ENCODE results near the gene PIGK. TPM values are rescaled to one million over a fixed set of nuclear protein-coding genes. Genes with fewer than 3 reads are reported as not detected.
A peak's percentile ranks its signal among the peaks of the same experiment; 100 is the strongest.

Gene PIGK
- total and polyA plus RNA-seq, 8 donors = 2.9 to 17.8 (median 9.1) TPM

DNA sequence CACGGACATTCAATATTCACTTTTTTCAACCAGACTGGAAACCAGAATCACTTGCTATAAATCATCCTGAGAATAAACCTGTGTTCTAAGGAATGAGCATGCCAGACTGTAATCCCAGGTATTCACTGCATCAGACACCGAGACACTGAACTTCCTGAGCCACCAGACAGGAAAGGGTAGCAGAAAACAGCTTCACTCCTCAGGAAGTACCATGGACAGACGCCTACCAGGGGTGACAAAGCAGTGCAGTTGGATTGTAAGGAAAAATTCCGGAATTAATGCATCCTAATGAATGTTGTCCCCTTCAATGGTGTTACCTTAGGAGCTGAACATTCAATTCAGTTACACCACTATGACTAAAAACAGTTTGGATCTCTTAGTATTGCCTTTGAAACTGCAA lies 156.1 kb downstream of the PIGK start:
- no peak overlapping the region for H3K4me3 ChIP-seq
- H3K27ac ChIP-seq = no peak overlapping the region
- intact Hi-C loops (cut with DNase I) = no loop called here
- ATAC-seq = no peak
- FAIRE-seq = no peak
- WGBS, 2 donors = 42 to 45% methylated on average over 4 of the region's 4 CpGs
- H3K27me3 ChIP-seq = no peaks in the 10 kb centered on the region
- no peaks in the 10 kb centered on the region for H3K4me1 ChIP-seq
- DNase-seq = no peak
- H3K9me3 ChIP-seq = no peaks in the 10 kb centered on the region
- TF ChIP-seq, protein P1, sequence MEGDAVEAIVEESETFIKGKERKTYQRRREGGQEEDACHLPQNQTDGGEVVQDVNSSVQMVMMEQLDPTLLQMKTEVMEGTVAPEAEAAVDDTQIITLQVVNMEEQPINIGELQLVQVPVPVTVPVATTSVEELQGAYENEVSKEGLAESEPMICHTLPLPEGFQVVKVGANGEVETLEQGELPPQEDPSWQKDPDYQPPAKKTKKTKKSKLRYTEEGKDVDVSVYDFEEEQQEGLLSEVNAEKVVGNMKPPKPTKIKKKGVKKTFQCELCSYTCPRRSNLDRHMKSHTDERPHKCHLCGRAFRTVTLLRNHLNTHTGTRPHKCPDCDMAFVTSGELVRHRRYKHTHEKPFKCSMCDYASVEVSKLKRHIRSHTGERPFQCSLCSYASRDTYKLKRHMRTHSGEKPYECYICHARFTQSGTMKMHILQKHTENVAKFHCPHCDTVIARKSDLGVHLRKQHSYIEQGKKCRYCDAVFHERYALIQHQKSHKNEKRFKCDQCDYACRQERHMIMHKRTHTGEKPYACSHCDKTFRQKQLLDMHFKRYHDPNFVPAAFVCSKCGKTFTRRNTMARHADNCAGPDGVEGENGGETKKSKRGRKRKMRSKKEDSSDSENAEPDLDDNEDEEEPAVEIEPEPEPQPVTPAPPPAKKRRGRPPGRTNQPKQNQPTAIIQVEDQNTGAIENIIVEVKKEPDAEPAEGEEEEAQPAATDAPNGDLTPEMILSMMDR (IDR thresholded peaks at IDR 0.05) = no peak
- H3K36me3 ChIP-seq = no peaks in the 10 kb centered on the region

DNA sequence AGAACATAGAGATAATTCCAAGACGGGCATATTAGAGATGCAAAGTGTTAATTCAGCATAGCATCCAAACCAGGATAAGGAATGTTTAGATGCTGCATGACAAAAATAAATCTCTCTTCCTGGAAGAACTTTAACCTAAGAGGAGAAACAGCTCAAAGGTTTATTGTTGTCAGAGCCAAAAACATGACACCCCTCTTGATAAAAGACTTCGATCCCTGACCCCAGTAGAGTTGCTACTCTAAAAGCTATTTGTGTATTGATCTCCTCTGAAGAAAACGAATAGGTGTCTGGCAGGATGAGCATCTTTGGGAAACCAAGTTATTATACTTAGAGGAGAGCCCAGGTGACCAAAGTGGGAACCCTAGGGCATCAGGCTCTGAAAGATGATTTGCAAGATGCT lies 158.1 kb downstream of the PIGK start:
- H3K36me3 ChIP-seq = no peaks in the 10 kb centered on the region
- intact Hi-C loops (cut with DNase I) = no loop called here
- no peak overlapping the region for H3K27ac ChIP-seq
- H3K4me1 ChIP-seq = no peaks in the 10 kb centered on the region
- H3K27me3 ChIP-seq = no peaks in the 10 kb centered on the region
- TF ChIP-seq, protein P1 (IDR thresholded peaks at IDR 0.05) = no peak
- H3K9me3 ChIP-seq = no peaks in the 10 kb centered on the region
- ATAC-seq (peak in 2 of 4 donors; percentile 30 to 35), FAIRE-seq (no peak), DNase-seq (no peak)
- 24 to 25% methylated on average over 3 of the region's 3 CpGs for WGBS, 2 donors
- no peak overlapping the region for H3K4me3 ChIP-seq

DNA sequence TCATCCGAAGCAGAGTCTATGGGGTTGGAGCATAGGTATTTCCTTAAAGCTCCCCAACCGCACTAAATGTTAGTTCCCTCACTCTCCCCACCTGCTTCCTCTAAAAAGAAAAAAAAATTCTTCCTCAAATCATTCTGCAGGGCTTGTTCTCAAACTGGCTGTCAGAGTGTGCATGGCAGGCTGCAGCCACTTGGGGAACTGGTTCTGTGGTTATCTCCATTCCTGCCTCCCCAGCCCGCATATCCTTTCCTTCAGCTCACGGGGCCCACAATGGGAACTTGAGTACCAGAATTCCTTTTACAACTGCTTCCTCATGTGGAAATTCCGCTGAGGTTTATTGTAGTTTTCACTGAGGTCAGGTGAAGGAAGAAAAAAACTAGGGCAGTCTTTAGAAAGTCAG lies 159.2 kb downstream of the PIGK start:
- ATAC-seq (peak in 1 of 4 donors; percentile 41), FAIRE-seq (no peak), DNase-seq (no peak)
- WGBS, 2 donors = 34 to 36% methylated on average over 5 of the region's 5 CpGs
- intact Hi-C loops (cut with DNase I) = no loop called here
- TF ChIP-seq, protein P1 (IDR thresholded peaks at IDR 0.05) = no peak
- Histone ChIP-seq H3K4me1 (no peaks in the 10 kb centered on the region), H3K27me3 (no peaks in the 10 kb centered on the region), H3K9me3 (no peaks in the 10 kb centered on the region), H3K27ac (no peak overlapping the region), H3K36me3 (no peaks in the 10 kb centered on the region), H3K4me3 (no peak overlapping the region)

DNA sequence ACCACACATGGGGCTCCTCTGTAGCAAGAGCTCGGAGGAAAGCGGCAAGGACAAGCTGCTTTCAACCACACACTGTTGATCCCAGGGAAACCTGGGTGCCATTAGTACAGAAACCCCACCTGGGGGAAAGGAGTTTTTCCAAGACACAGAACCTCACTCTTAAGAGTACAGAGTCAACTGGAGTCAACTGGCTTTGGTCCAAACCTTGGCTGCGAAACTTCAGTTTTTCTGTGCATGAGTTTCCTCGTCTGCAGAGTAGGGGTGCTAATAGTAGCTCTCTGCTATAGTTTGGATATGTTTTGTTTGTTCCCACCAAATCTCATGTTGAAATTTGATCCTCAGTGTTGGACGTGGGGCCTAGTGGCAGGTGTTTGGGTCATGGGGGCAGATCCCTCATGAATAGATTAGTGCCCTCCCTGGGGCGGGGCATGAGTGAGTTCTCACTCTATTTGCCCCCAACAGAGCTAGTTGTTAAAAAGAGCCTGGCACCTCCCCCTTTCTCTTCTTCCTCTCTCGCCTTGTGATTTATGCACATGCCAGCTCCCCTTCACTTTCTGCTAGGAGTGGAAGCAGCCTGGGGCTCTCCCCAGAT lies 161.1 kb downstream of the PIGK start:
- H3K27ac ChIP-seq = no peak overlapping the region
- no peaks in the 10 kb centered on the region for H3K4me1 ChIP-seq
- no peaks in the 10 kb centered on the region for H3K9me3 ChIP-seq
- H3K4me3 ChIP-seq = no peak overlapping the region
- 68 to 78% methylated on average over 7 of the region's 7 CpGs for WGBS, 2 donors
- FAIRE-seq (no peak), ATAC-seq (no peak), DNase-seq (no peak)
- no peaks in the 10 kb centered on the region for H3K27me3 ChIP-seq
- no peaks in the 10 kb centered on the region for H3K36me3 ChIP-seq
- intact Hi-C loops (cut with DNase I) = no loop called here
- TF ChIP-seq, protein P1 (IDR thresholded peaks at IDR 0.05) = no peak

DNA sequence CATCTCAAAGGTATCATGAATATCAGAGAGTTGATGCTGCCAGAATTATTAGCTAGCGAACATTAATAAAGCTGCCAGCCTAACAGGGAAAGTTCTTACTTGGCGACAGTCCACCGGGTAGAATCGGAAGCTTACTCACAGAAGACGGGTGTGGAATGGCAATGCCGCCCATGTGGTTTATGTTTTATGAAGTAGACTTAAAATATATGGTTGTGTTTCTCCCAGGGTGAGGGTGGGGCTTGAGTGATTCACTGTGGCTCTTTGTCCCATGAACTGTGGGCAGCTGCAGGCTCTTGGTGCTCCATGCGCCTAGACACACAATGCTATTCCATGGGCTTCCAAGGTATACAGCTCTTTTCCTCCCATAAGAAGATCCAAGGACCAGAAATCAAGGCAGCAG lies 162.7 kb downstream of the PIGK start:
- intact Hi-C loops (cut with DNase I) = no loop called here
- H3K4me1 ChIP-seq = no peaks in the 10 kb centered on the region
- TF ChIP-seq, protein P1 (IDR thresholded peaks at IDR 0.05) = no peak
- no peaks in the 10 kb centered on the region for H3K27me3 ChIP-seq
- no peaks in the 10 kb centered on the region for H3K9me3 ChIP-seq
- 78 to 86% methylated on average over 7 of the region's 7 CpGs for WGBS, 2 donors
- DNase-seq = no peak
- no peaks in the 10 kb centered on the region for H3K36me3 ChIP-seq
- H3K4me3 ChIP-seq = no peak overlapping the region
- FAIRE-seq = no peak
- no peak overlapping the region for H3K27ac ChIP-seq
- no peak for ATAC-seq

Measured in pancreas (tissue), 10 donors.